Endodermal cell (in vitro differentiated cells): ENCODE results near the gene THRA. TPM values are rescaled to one million over a fixed set of nuclear protein-coding genes. Genes with fewer than 3 reads are reported as not detected.
A peak's percentile ranks its signal among the peaks of the same experiment; 100 is the strongest.

Experiments
- DNase-seq: peaks from one replicate; pipeline ENCODE4 v3.0.0-alpha.2; 2017
- H3K27ac ChIP-seq: 2 replicates; pipeline ENCODE4 v1.5.1; 2013; ENCODE audit warnings: mild to moderate bottlenecking, low read depth, low read length, moderate library complexity
- H3K27me3 ChIP-seq: 2 replicates; pipeline ENCODE4 v1.6.1; 2013; ENCODE audit warnings: mild to moderate bottlenecking, low read length, moderate library complexity; ENCODE audit not compliant: insufficient read depth, control insufficient read depth, poor library complexity, severe bottlenecking
- H3K36me3 ChIP-seq: 2 replicates; pipeline ENCODE4 v1.7.0; 2013; ENCODE audit warnings: mild to moderate bottlenecking, low read length, moderate library complexity; ENCODE audit not compliant: control insufficient read depth, insufficient read depth
- H3K4me1 ChIP-seq: one replicate; pipeline ENCODE4 v1.7.0; 2013; ENCODE audit warnings: low read length; ENCODE audit not compliant: control insufficient read depth, insufficient read depth
- H3K4me3 ChIP-seq: 2 replicates; pipeline ENCODE4 v1.5.1; 2013; ENCODE audit warnings: mild to moderate bottlenecking, low read length, moderate library complexity
- H3K9ac ChIP-seq: 2 replicates; pipeline ENCODE4 v1.6.1; 2013; ENCODE audit warnings: mild to moderate bottlenecking, low read length, moderate library complexity; ENCODE audit not compliant: poor library complexity, severe bottlenecking; ENCODE audit errors: extremely low read depth
- H3K9me3 ChIP-seq: 2 replicates; pipeline ENCODE4 v1.6.1; 2013; ENCODE audit warnings: mild to moderate bottlenecking, low read length, moderate library complexity; ENCODE audit not compliant: control insufficient read depth
- H3K27ac Mint-ChIP-seq: 2 replicates; pipeline ENCODE4 v1.8.0; 2020; ENCODE audit warnings: mixed read lengths
- H3K27me3 Mint-ChIP-seq: 2 replicates; pipeline ENCODE4 v1.8.0; 2021; ENCODE audit warnings: mild to moderate bottlenecking, mixed read lengths; ENCODE audit not compliant: insufficient read depth
- H3K36me3 Mint-ChIP-seq: 2 replicates; pipeline ENCODE4 v1.8.0; 2020; ENCODE audit warnings: low read depth, mixed read lengths
- H3K4me1 Mint-ChIP-seq: 2 replicates; pipeline ENCODE4 v1.8.0; 2020; ENCODE audit warnings: mixed read lengths
- H3K4me3 Mint-ChIP-seq: 2 replicates; pipeline ENCODE4 v1.8.0; 2020; ENCODE audit warnings: mild to moderate bottlenecking, moderate library complexity, mixed read lengths
- H3K9me3 Mint-ChIP-seq: 2 replicates; pipeline ENCODE4 v1.8.0; 2020; ENCODE audit warnings: mild to moderate bottlenecking, mixed read lengths
- CTCF ChIP-seq: fragments of 200-600 bp; sonication (generic); conservative IDR thresholded peaks from 2 replicates; pipeline ENCODE4 v1.5.0; 2021; ENCODE audit warnings: antibody characterized with exemption, mild to moderate bottlenecking
- WGBS, 2 experiments: methylation state at CpG; one replicate each; pipeline versions ENCODE4 v1.1.5 to v1.1.7; 2013; ENCODE audit warnings: missing lambda C conversion rate in 2 of 2, mixed read lengths in 1 of 2; ENCODE audit not compliant: insufficient coverage in 1 of 2, insufficient read length in 1 of 2; 5-methylcytosine and 5-hydroxymethylcytosine counted together
- total RNA-seq, 2 donors: library from RNA; stranded (reverse); fragmentation: NEBNext Ultra II Directional in 1 of 2; extraction: Animal tissue kit (Norgen Biotek cat#: 25700) in 1 of 2; gene quantifications; 2 replicates in 1 of 2; 3 replicates in 1 of 2; pipeline ENCODE4 v1.2.1, GENCODE V29; 2021

The THRA gene
- total RNA-seq, 2 donors from 2014 or later: 12.7 to 14.4 TPM

GRCh38 chr17:40112718-40113109 lies 49.9 kb downstream of the THRA start:
- Mint-ChIP-seq H3K27me3 (peaks cover 90% of the 10 kb centered on the region), H3K9me3 (no peaks in the 10 kb centered on the region), H3K4me3 (no peak overlapping the region), H3K27ac (peak overlapping the region; percentile 97), H3K36me3 (no peaks in the 10 kb centered on the region), H3K4me1 (peaks cover 50% of the 10 kb centered on the region)
- no peak overlapping the region for H3K9ac ChIP-seq
- TF ChIP-seq CTCF: no peak
- H3K27me3 ChIP-seq: peaks cover 62% of the 10 kb centered on the region
- 79 to 100% methylated on average over 2 to 4 of the region's 4 CpGs for WGBS, 2 experiments
- DNase-seq: peak; percentile 63
- H3K27ac ChIP-seq: no peak overlapping the region
- no peaks in the 10 kb centered on the region for H3K36me3 ChIP-seq
- H3K4me3 ChIP-seq: no peak overlapping the region
- no peaks in the 10 kb centered on the region for H3K9me3 ChIP-seq
- peaks cover 15% of the 10 kb centered on the region for H3K4me1 ChIP-seq

- H3K4me3 Mint-ChIP-seq: peak overlapping the region; percentile 58
- Histone ChIP-seq H3K27me3 (peaks cover 62% of the 10 kb centered on the region), H3K9me3 (no peaks in the 10 kb centered on the region), H3K4me1 (peaks cover 10% of the 10 kb centered on the region), H3K4me3 (peak overlapping the region; percentile 70), H3K27ac (peak overlapping the region; percentile 42), H3K9ac (peak overlapping the region; percentile 43), H3K36me3 (no peaks in the 10 kb centered on the region)
- 6 to 11% methylated on average over 10 to 17 of the region's 17 CpGs for WGBS, 2 experiments
- no peaks in the 10 kb centered on the region for H3K36me3 Mint-ChIP-seq
- H3K4me1 Mint-ChIP-seq: peaks cover 45% of the 10 kb centered on the region
- DNase-seq: peak; percentile 99
- peaks cover 90% of the 10 kb centered on the region for H3K27me3 Mint-ChIP-seq
- TF ChIP-seq CTCF: peak; percentile 83
- H3K9me3 Mint-ChIP-seq: no peaks in the 10 kb centered on the region
- H3K27ac Mint-ChIP-seq: peak overlapping the region; percentile 97
Measured at GRCh38 chr17:40113110-40113906, 50.5 kb downstream of the THRA start.

- Mint-ChIP-seq H3K4me1 (peaks cover 43% of the 10 kb centered on the region), H3K27ac (peak overlapping the region; percentile 97), H3K27me3 (peaks cover 92% of the 10 kb centered on the region), H3K4me3 (peak overlapping the region; percentile 58), H3K36me3 (no peaks in the 10 kb centered on the region), H3K9me3 (no peaks in the 10 kb centered on the region)
- no peaks in the 10 kb centered on the region for H3K9me3 ChIP-seq
- peaks cover 9% of the 10 kb centered on the region for H3K4me1 ChIP-seq
- peak overlapping the region; percentile 42 for H3K27ac ChIP-seq
- TF ChIP-seq CTCF: no peak
- H3K4me3 ChIP-seq: peak overlapping the region; percentile 70
- H3K36me3 ChIP-seq: no peaks in the 10 kb centered on the region
- DNase-seq: no peak
- H3K27me3 ChIP-seq: peaks cover 64% of the 10 kb centered on the region
- WGBS, 2 experiments: 50 to 59% methylated on average over 4 to 5 of the region's 5 CpGs
- H3K9ac ChIP-seq: peak overlapping the region; percentile 43
Measured at GRCh38 chr17:40113907-40114245, 51.1 kb downstream of the THRA start.
